ENCODE measurements around the gene TRIM47. TPM values are rescaled to one million over a fixed set of nuclear protein-coding genes. Genes with fewer than 3 reads are reported as not detected.
"Not testable (repeated sequence)": the region's sequence is repeated elsewhere in the genome, so short reads cannot be mapped to it uniquely, and the experiment has no call there.

TRIM47 gene
- total RNA-seq, 1 experiment from 2014 or later, result 86.7 TPM

DNA sequence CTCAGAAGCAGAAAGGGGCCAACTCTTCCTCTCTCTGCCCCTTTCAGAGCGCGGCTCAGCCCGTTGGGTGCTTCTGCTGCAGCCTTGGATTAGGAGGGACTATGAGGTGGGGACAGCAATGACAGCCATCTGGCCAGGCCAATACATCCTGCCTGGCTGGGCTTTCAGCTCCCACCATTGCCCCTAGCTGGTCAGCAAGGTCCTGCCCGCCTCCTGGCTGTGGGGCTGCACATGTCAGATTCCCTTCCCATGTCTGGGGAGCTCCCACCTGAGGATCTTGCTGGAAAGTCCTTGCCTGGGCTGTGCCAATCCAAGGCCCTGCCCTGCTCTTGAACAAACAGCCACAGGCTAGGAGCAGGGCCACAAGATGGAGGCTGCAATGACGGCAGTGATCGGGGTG lies 10.1 kb upstream of the TRIM47 start:
- ATAC-seq, result no peak

DNA sequence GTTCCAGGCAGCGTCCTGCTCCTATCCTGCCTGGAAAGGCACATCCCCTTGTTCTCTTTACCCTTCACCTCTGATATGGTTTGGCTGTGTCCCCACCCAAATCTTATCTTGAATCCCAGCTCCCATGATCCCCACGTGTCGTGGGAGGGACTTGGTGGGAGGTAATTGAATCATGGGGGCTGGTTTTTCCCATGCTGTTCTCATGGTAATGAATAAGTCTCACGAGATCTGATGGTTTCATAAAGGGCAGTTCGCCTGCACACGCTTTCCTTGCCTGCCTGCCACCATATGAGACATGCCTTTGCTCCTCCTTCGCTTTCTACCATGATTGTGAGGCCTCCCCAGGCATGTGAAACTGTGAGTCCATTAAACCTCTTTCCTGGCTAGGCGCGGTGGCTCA lies 7.5 kb upstream of the TRIM47 start:
- H3K9me3 ChIP-seq (ENCODE audit: control insufficient read depth in 1 of 2, insufficient read depth in 1 of 2, low read depth in 1 of 2, low read length in 2 of 2); BruUV-seq (replicated peaks); DNase-seq (ENCODE audit: low read depth, low spot score); H3K4me2 ChIP-seq (ENCODE audit: low read length); CTCF ChIA-PET; H3K27me3 ChIP-seq (ENCODE audit: insufficient read depth, low read length); H2AFZ ChIP-seq (ENCODE audit: low read depth, low read length, poor library complexity, severe bottlenecking); H4K20me1 ChIP-seq (ENCODE audit: insufficient read depth); H3K27ac ChIP-seq (ENCODE audit: low read depth, low read length); H3K9ac ChIP-seq (ENCODE audit: low read length); RAD21 ChIA-PET (ENCODE audit: low non-redundant PET in 1 of 2, low total read pairs in 2 of 2, uncharacterized antibody in 2 of 2, unreplicated experiment in 2 of 2); H3K79me2 ChIP-seq (ENCODE audit: insufficient read depth, low read length); H3K4me3 ChIP-seq (replicated peaks in 1 of 2; ENCODE audit: low read depth in 1 of 2, low read length in 2 of 2); H3K36me3 ChIP-seq (ENCODE audit: control insufficient read depth in 1 of 2, insufficient read depth in 2 of 2, low read length in 2 of 2); ATAC-seq; H3K9me2 ChIP-seq (ENCODE audit: insufficient read depth); intact Hi-C loops (cut with micrococcal nuclease): not testable (repeated sequence)
- POLR2A ChIA-PET, result interaction anchor here (0.9 kb wide), 1 partner anchor 10 kb away, joined by 3 read pairs; no protein-coding TSS in a partner anchor
- peaks cover 7 to 15% of the 10 kb centered on the region in 2 experiments for H3K4me1 ChIP-seq (ENCODE audit: control insufficient read depth in 1 of 2, insufficient read depth in 2 of 2, low read length in 2 of 2)

More for the DNA sequence above, 10.1 kb upstream of the TRIM47 start:
- H3K9ac ChIP-seq (ENCODE audit: low read length), result no peak overlapping the region
- no peaks in the 10 kb centered on the region for H3K79me2 ChIP-seq (ENCODE audit: insufficient read depth, low read length)
- no TSS peak for BruUV-seq (replicated peaks)
- RAD21 ChIA-PET (ENCODE audit: low non-redundant PET in 1 of 2, low total read pairs in 2 of 2, uncharacterized antibody in 2 of 2, unreplicated experiment in 2 of 2), result no interaction called here
- CTCF ChIA-PET, result interaction anchor here (2.2 kb wide), 1 partner anchor 11 kb away, joined by 5 read pairs; no protein-coding TSS in a partner anchor
- peaks cover 7 to 15% of the 10 kb centered on the region in 2 experiments for H3K4me1 ChIP-seq (ENCODE audit: control insufficient read depth in 1 of 2, insufficient read depth in 2 of 2, low read length in 2 of 2)
- no peak overlapping the region for H3K27ac ChIP-seq (ENCODE audit: low read depth, low read length)
- no peaks in the 10 kb centered on the region for H3K36me3 ChIP-seq (ENCODE audit: control insufficient read depth in 1 of 2, insufficient read depth in 2 of 2, low read length in 2 of 2)
- TF ChIP-seq, protein P1, sequence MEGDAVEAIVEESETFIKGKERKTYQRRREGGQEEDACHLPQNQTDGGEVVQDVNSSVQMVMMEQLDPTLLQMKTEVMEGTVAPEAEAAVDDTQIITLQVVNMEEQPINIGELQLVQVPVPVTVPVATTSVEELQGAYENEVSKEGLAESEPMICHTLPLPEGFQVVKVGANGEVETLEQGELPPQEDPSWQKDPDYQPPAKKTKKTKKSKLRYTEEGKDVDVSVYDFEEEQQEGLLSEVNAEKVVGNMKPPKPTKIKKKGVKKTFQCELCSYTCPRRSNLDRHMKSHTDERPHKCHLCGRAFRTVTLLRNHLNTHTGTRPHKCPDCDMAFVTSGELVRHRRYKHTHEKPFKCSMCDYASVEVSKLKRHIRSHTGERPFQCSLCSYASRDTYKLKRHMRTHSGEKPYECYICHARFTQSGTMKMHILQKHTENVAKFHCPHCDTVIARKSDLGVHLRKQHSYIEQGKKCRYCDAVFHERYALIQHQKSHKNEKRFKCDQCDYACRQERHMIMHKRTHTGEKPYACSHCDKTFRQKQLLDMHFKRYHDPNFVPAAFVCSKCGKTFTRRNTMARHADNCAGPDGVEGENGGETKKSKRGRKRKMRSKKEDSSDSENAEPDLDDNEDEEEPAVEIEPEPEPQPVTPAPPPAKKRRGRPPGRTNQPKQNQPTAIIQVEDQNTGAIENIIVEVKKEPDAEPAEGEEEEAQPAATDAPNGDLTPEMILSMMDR (IDR thresholded peaks at IDR 0.05 in 2 of 3, conservative IDR thresholded peaks at IDR 0.05 in 1 of 3; ENCODE audit: borderline replicate concordance in 1 of 3, insufficient read depth in 1 of 3, low read depth in 2 of 3, low read length in 2 of 3), result no peak
- TF ChIP-seq POLR2AphosphoS5 (IDR thresholded peaks at IDR 0.05; ENCODE audit: low read depth, low read length), result peak; percentile 16; the same call in 1 of the 2 replicates
- TF ChIP-seq, protein P2, sequence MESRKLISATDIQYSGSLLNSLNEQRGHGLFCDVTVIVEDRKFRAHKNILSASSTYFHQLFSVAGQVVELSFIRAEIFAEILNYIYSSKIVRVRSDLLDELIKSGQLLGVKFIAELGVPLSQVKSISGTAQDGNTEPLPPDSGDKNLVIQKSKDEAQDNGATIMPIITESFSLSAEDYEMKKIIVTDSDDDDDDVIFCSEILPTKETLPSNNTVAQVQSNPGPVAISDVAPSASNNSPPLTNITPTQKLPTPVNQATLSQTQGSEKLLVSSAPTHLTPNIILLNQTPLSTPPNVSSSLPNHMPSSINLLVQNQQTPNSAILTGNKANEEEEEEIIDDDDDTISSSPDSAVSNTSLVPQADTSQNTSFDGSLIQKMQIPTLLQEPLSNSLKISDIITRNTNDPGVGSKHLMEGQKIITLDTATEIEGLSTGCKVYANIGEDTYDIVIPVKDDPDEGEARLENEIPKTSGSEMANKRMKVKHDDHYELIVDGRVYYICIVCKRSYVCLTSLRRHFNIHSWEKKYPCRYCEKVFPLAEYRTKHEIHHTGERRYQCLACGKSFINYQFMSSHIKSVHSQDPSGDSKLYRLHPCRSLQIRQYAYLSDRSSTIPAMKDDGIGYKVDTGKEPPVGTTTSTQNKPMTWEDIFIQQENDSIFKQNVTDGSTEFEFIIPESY (IDR thresholded peaks at IDR 0.05; ENCODE audit: extremely low read depth, insufficient replicate concordance, low read length), result no peak
- H3K4me3 ChIP-seq (replicated peaks in 1 of 2; ENCODE audit: low read depth in 1 of 2, low read length in 2 of 2), result no peak overlapping the region
- no peak for DNase-seq (ENCODE audit: low read depth, low spot score)
- H2AFZ ChIP-seq (ENCODE audit: low read depth, low read length, poor library complexity, severe bottlenecking), result no peak overlapping the region
- no peaks in the 10 kb centered on the region for H3K27me3 ChIP-seq (ENCODE audit: insufficient read depth, low read length)
- POLR2A ChIA-PET, result interaction anchor here (0.5 to 3.4 kb wide), 3 partner anchors 9 to 100 kb away, joined by 3 to 15 read pairs (median 5); partner anchors contain the start of gene TRIM47
- H3K9me3 ChIP-seq (ENCODE audit: control insufficient read depth in 1 of 2, insufficient read depth in 1 of 2, low read depth in 1 of 2, low read length in 2 of 2), result no peaks in the 10 kb centered on the region
- intact Hi-C loops (cut with micrococcal nuclease), result no loop called here
- H3K9me2 ChIP-seq (ENCODE audit: insufficient read depth), result no peaks in the 10 kb centered on the region
- no peak overlapping the region for H3K4me2 ChIP-seq (ENCODE audit: low read length)
- no peaks in the 10 kb centered on the region for H4K20me1 ChIP-seq (ENCODE audit: insufficient read depth)

All from HCT116 (cell line).